IMR-90 (cell line): ENCODE results near the gene PLA2G2F. TPM values are rescaled to one million over a fixed set of nuclear protein-coding genes. Genes with fewer than 3 reads are reported as not detected.

Source experiments
- ATAC-seq: fragments of 200-7000 bp; cut with Tn5 transposase; 2 replicates; pipeline ENCODE4 v1.9.1; 2020; ENCODE audit warnings: low read depth, mild to moderate bottlenecking, moderate library complexity
- BruUV-seq: library from RNA; stranded (reverse); fragments of 400-500 nt; replicated peaks from 2 replicates; lab custom pipeline; 2021; lab: Mats Ljungman, UMichigan
- CTCF ChIA-PET: fragments of 300-600 bp; formaldehyde crosslinking; extraction: SDS; loops from one replicate; lab custom pipeline; 2021; ENCODE audit warnings: antibody characterized with exemption; lab: Yijun Ruan, JAX
- POLR2A ChIA-PET: fragments of 300-600 bp; sonication (Branson Sonifier 250); formaldehyde crosslinking; loops from one replicate; lab custom pipeline; 2022; ENCODE audit warnings: antibody characterized with exemption; ENCODE audit not compliant: unreplicated experiment; lab: Charles Lee
- DNase-seq: peaks from one replicate; pipeline ENCODE4 v3.0.0; 2013
- H2AFZ ChIP-seq: replicated peaks from 2 replicates; pipeline ENCODE3; 2013; ENCODE audit warnings: low read length, mild to moderate bottlenecking; ENCODE audit not compliant: poor library complexity
- H2AK5ac ChIP-seq: 2 replicates; pipeline ENCODE4 v1.6.1; 2013; ENCODE audit warnings: low read depth, low read length, inconsistent platforms
- H2AK9ac ChIP-seq: replicated peaks from 2 replicates; pipeline ENCODE3; 2013; ENCODE audit warnings: mild to moderate bottlenecking, low read depth, low read length, moderate library complexity; ENCODE audit not compliant: poor library complexity
- H2BK120ac ChIP-seq: 2 replicates; pipeline ENCODE4 v1.6.1; 2013; ENCODE audit warnings: low read depth, low read length, inconsistent platforms
- H2BK15ac ChIP-seq: 3 replicates; pipeline ENCODE4 v1.6.1; 2013; ENCODE audit warnings: low read depth, low read length, inconsistent platforms
- H2BK20ac ChIP-seq: 2 replicates; pipeline ENCODE4 v1.6.1; 2013; ENCODE audit warnings: low read depth, mild to moderate bottlenecking, inconsistent platforms, low read length, moderate library complexity
- H2BK5ac ChIP-seq: 2 replicates; pipeline ENCODE4 v1.6.1; 2013; ENCODE audit warnings: mild to moderate bottlenecking, low read depth, low read length, inconsistent platforms; ENCODE audit not compliant: poor library complexity, severe bottlenecking
- H3K14ac ChIP-seq: replicated peaks from 2 replicates; pipeline ENCODE4 v1.6.1; 2013; ENCODE audit warnings: low read depth, low read length, inconsistent platforms
- H3K18ac ChIP-seq: 2 replicates; pipeline ENCODE4 v1.6.1; 2013; ENCODE audit warnings: low read depth, low read length, control low read depth
- H3K23ac ChIP-seq: 2 replicates; pipeline ENCODE4 v1.6.1; 2013; ENCODE audit warnings: low read depth, low read length, inconsistent platforms
- H3K27ac ChIP-seq: 2 replicates; pipeline ENCODE4 v1.5.1; 2013; ENCODE audit warnings: mild to moderate bottlenecking, control low read depth, low read length; ENCODE audit not compliant: insufficient read depth
- H3K27me3 ChIP-seq: 2 replicates; pipeline ENCODE4 v1.6.1; 2013; ENCODE audit warnings: low read length; ENCODE audit not compliant: control insufficient read depth, insufficient read depth
- H3K36me3 ChIP-seq: 2 replicates; pipeline ENCODE4 v1.6.1; 2013; ENCODE audit warnings: low read length, mixed read lengths; ENCODE audit not compliant: control insufficient read depth, insufficient read depth
- H3K4ac ChIP-seq: 2 replicates; pipeline ENCODE4 v1.6.1; 2013; ENCODE audit warnings: low read depth, low read length, inconsistent platforms
- H3K4me1 ChIP-seq: 2 replicates; pipeline ENCODE4 v1.6.1; 2013; ENCODE audit warnings: low read length, mixed read lengths; ENCODE audit not compliant: control insufficient read depth, insufficient read depth
- H3K4me2 ChIP-seq: 2 replicates; pipeline ENCODE4 v1.6.1; 2013; ENCODE audit warnings: low read depth, mild to moderate bottlenecking, control low read depth, low read length, moderate library complexity
- H3K4me3 ChIP-seq: 2 replicates; pipeline ENCODE4 v1.5.1; 2013; ENCODE audit warnings: low read depth, mild to moderate bottlenecking, control low read depth, low read length, moderate library complexity; ENCODE audit not compliant: insufficient read depth
- H3K56ac ChIP-seq: 2 replicates; pipeline ENCODE4 v1.6.1; 2013; ENCODE audit warnings: low read length, inconsistent platforms; ENCODE audit not compliant: insufficient read depth; ENCODE audit errors: extremely low read depth
- H3K79me1 ChIP-seq, 2 experiments: 2 replicates each; pipeline ENCODE4 v1.6.1; 2013; ENCODE audit warnings: low read length in 2 of 2, inconsistent platforms in 1 of 2, low read depth in 1 of 2
- H3K9ac ChIP-seq: 2 replicates; pipeline ENCODE4 v1.6.1; 2013; ENCODE audit warnings: low read depth, low read length, control low read depth
- H3K9me1 ChIP-seq: 2 replicates; pipeline ENCODE4 v1.6.1; 2013; ENCODE audit warnings: low read length, inconsistent platforms; ENCODE audit not compliant: insufficient read depth
- H3K9me3 ChIP-seq: 2 replicates; pipeline ENCODE4 v1.6.1; 2013; ENCODE audit warnings: low read length; ENCODE audit not compliant: control insufficient read depth, insufficient read depth
- H4K20me1 ChIP-seq: 2 replicates; pipeline ENCODE4 v1.6.1; 2013; ENCODE audit warnings: low read length, inconsistent platforms; ENCODE audit not compliant: insufficient read depth
- H4K5ac ChIP-seq: 2 replicates; pipeline ENCODE4 v1.6.1; 2013; ENCODE audit warnings: mild to moderate bottlenecking, low read depth, low read length, control low read depth
- H4K8ac ChIP-seq, 2 experiments: 2 replicates each; pipeline ENCODE4 v1.6.1; 2013; ENCODE audit warnings: low read depth in 2 of 2, low read length in 2 of 2, control low read depth in 1 of 2, inconsistent platforms in 1 of 2
- H4K91ac ChIP-seq: 2 replicates; pipeline ENCODE4 v1.6.1; 2013; ENCODE audit warnings: low read depth, low read length, inconsistent platforms; ENCODE audit not compliant: insufficient read depth
- BHLHE40 ChIP-seq: fragments of 150-350 bp; IDR thresholded peaks from 2 replicates; pipeline ENCODE4 v1.6.1; 2016; ENCODE audit warnings: mild to moderate bottlenecking, low read depth, low read length
- CHD1 ChIP-seq: IDR thresholded peaks from 2 replicates; pipeline ENCODE4 v1.6.1; 2012; ENCODE audit warnings: low read depth, low read length, improper control_type of control experiment
- FOS ChIP-seq: fragments of 150-350 bp; IDR thresholded peaks from 2 replicates; pipeline ENCODE4 v1.6.1; 2016; ENCODE audit warnings: low read depth, low read length
- MAFK ChIP-seq: IDR thresholded peaks from 2 replicates; pipeline ENCODE4 v1.6.1; 2012; ENCODE audit warnings: low read depth, low read length, improper control_type of control experiment
- MAZ ChIP-seq: IDR thresholded peaks from 2 replicates; pipeline ENCODE4 v1.6.1; 2012; ENCODE audit warnings: low read depth, mild to moderate bottlenecking, low read length, improper control_type of control experiment, moderate library complexity, borderline replicate concordance
- MXI1 ChIP-seq: IDR thresholded peaks from 2 replicates; pipeline ENCODE4 v1.6.1; 2012; ENCODE audit warnings: low read depth, mild to moderate bottlenecking, low read length, moderate library complexity, borderline replicate concordance
- POLR2A ChIP-seq: IDR thresholded peaks from 2 replicates; pipeline ENCODE4 v1.6.1; 2012; ENCODE audit warnings: mild to moderate bottlenecking, low read depth, low read length
- RAD21 ChIP-seq: IDR thresholded peaks from 2 replicates; pipeline ENCODE4 v1.6.1; 2012; ENCODE audit warnings: low read length, improper control_type of control experiment
- RCOR1 ChIP-seq: IDR thresholded peaks from 2 replicates; pipeline ENCODE4 v1.6.1; 2012; ENCODE audit warnings: mild to moderate bottlenecking, low read length, improper control_type of control experiment; ENCODE audit not compliant: insufficient replicate concordance
- RFX5 ChIP-seq: IDR thresholded peaks from 2 replicates; pipeline ENCODE4 v1.8.0; 2012; ENCODE audit warnings: low read depth, mild to moderate bottlenecking, low read length, moderate library complexity
- SMC3 ChIP-seq: fragments of 150-350 bp; IDR thresholded peaks from 2 replicates; pipeline ENCODE4 v1.6.1; 2016; ENCODE audit warnings: low read depth, mild to moderate bottlenecking, antibody characterized with exemption, low read length, moderate library complexity
- WGBS, 2 experiments: methylation state at CpG; one replicate each; pipeline versions ENCODE4 v1.1.5 to v1.1.7; 2013; ENCODE audit warnings: missing lambda C conversion rate in 2 of 2; ENCODE audit not compliant: insufficient read length in 1 of 2; ENCODE audit errors: extremely low coverage in 2 of 2; 5-methylcytosine and 5-hydroxymethylcytosine counted together
- dilution Hi-C: fragments of 300-500 bp; cut with HindIII; formaldehyde crosslinking; loops from one replicate; pipeline ENCODE4 v1.14.3; 2018; ENCODE audit warnings: low sequenced_read_pairs; ENCODE audit not compliant: unreplicated experiment
- in situ Hi-C: fragments of 300-500 bp; cut with MboI; formaldehyde crosslinking; loops from 3 replicates; pipeline ENCODE4 v1.14.3; 2019; ENCODE audit warnings: low sequenced_read_pairs, inconsistent platforms, mixed read lengths
- intact Hi-C: fragments of 100-400 bp; cut with micrococcal nuclease; formaldehyde crosslinking; loops from 2 replicates; pipeline ENCODE4 v1.10.0; 2022
- polyA plus RNA-seq, 3 experiments: library from polyadenylated mRNA; depleted of rRNA; stranded (reverse); fragments of >200 nt; gene quantifications; 2 replicates each; pipeline ENCODE4 v1.2.3, GENCODE V29; 2012; ENCODE audit warnings: low replicate concordance in 1 of 3
- total RNA-seq: library from RNA; depleted of rRNA; stranded (reverse); fragments of >200 nt; gene quantifications from 2 replicates; pipeline ENCODE4 v1.2.3, GENCODE V29; 2012
- TF ChIP-seq, protein P1 (sequence below): fragments of 150-350 bp; IDR thresholded peaks from 2 replicates; pipeline ENCODE4 v1.6.1; 2016; ENCODE audit warnings: low read depth, mild to moderate bottlenecking, low read length, moderate library complexity, borderline replicate concordance
- TF ChIP-seq, protein P2 (sequence below): conservative IDR thresholded peaks from 2 replicates; pipeline ENCODE4 v1.5.1; 2012; ENCODE audit warnings: mild to moderate bottlenecking, low read depth, low read length, improper control_type of control experiment
- TF ChIP-seq, protein P3 (sequence below): fragments of 150-350 bp; IDR thresholded peaks from 2 replicates; pipeline ENCODE4 v1.6.1; 2017; ENCODE audit warnings: mild to moderate bottlenecking, antibody characterized with exemption, low read length, low read depth

The PLA2G2F gene
- total and polyA plus RNA-seq, 2 of the 4 experiments (the other 2 are of a cell fraction), result not detected

DNA sequence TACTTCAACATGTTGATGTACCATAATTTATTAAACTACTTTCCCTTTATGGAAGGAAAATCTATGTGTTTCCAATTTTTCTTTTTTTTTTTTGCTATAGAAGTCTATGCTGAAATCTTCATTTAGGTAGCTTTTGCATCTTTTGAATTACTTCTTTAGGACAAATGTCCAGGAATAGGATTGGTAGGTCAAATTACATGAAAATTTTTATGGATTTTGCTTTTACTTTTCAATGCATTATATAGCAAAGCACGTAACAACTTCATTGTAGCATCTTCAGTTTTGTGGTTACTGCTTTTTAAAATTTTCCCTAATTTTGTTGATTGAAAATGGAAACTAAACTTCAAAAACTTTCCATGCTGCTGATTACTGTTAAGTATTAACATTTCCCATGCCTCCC, 59.2 kb downstream of the PLA2G2F start:
- TF ChIP-seq, protein P1, sequence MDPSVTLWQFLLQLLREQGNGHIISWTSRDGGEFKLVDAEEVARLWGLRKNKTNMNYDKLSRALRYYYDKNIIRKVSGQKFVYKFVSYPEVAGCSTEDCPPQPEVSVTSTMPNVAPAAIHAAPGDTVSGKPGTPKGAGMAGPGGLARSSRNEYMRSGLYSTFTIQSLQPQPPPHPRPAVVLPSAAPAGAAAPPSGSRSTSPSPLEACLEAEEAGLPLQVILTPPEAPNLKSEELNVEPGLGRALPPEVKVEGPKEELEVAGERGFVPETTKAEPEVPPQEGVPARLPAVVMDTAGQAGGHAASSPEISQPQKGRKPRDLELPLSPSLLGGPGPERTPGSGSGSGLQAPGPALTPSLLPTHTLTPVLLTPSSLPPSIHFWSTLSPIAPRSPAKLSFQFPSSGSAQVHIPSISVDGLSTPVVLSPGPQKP, result no peak
- TF ChIP-seq RCOR1, result no peak
- TF ChIP-seq BHLHE40, result no peak
- no peak for TF ChIP-seq MAFK
- no peak for TF ChIP-seq RFX5
- TF ChIP-seq, protein P2, sequence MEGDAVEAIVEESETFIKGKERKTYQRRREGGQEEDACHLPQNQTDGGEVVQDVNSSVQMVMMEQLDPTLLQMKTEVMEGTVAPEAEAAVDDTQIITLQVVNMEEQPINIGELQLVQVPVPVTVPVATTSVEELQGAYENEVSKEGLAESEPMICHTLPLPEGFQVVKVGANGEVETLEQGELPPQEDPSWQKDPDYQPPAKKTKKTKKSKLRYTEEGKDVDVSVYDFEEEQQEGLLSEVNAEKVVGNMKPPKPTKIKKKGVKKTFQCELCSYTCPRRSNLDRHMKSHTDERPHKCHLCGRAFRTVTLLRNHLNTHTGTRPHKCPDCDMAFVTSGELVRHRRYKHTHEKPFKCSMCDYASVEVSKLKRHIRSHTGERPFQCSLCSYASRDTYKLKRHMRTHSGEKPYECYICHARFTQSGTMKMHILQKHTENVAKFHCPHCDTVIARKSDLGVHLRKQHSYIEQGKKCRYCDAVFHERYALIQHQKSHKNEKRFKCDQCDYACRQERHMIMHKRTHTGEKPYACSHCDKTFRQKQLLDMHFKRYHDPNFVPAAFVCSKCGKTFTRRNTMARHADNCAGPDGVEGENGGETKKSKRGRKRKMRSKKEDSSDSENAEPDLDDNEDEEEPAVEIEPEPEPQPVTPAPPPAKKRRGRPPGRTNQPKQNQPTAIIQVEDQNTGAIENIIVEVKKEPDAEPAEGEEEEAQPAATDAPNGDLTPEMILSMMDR, result no peak
- no peak for TF ChIP-seq MAZ
- no peak for TF ChIP-seq POLR2A
- TF ChIP-seq, protein P3, sequence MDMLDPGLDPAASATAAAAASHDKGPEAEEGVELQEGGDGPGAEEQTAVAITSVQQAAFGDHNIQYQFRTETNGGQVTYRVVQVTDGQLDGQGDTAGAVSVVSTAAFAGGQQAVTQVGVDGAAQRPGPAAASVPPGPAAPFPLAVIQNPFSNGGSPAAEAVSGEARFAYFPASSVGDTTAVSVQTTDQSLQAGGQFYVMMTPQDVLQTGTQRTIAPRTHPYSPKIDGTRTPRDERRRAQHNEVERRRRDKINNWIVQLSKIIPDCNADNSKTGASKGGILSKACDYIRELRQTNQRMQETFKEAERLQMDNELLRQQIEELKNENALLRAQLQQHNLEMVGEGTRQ, result no peak
- no peak for TF ChIP-seq RAD21
- no peak for TF ChIP-seq MXI1
- TF ChIP-seq SMC3, result no peak
- TF ChIP-seq FOS, result no peak
- no peak for TF ChIP-seq CHD1
- Histone ChIP-seq H2AFZ (no peak overlapping the region), H3K14ac (no peak overlapping the region), H2AK9ac (no peak overlapping the region), H3K9me3 (no peaks in the 10 kb centered on the region), H4K91ac (no peak overlapping the region), H3K79me1 (no peaks in the 10 kb centered on the region), H3K9ac (no peak overlapping the region), H3K4ac (no peak overlapping the region), H3K27me3 (peaks cover 46% of the 10 kb centered on the region), H3K9me1 (peaks cover 3% of the 10 kb centered on the region; the same call in 1 of the 2 replicates), H3K36me3 (no peaks in the 10 kb centered on the region), H3K27ac (no peak overlapping the region), H4K5ac (no peak overlapping the region), H3K4me1 (no peaks in the 10 kb centered on the region), H2BK5ac (no peak overlapping the region), H3K4me2 (no peak overlapping the region), H3K56ac (no peak overlapping the region), H4K20me1 (no peaks in the 10 kb centered on the region), H3K18ac (no peak overlapping the region), H3K23ac (no peak overlapping the region), H2AK5ac (no peak overlapping the region), H4K8ac (no peak overlapping the region), H2BK20ac (no peak overlapping the region), H2BK15ac (no peak overlapping the region), H2BK120ac (no peak overlapping the region), H3K4me3 (no peak overlapping the region)
- DNase-seq, result no peak
- ATAC-seq, result no peak
- CTCF ChIA-PET, result no interaction called here
- in situ Hi-C loops, result no loop called here
- dilution Hi-C loops, result no loop called here
- intact Hi-C loops, result no loop called here
- BruUV-seq, result no TSS peak
- WGBS, 2 experiments, result no CpG with 5 or more reads among the region's 1 CpG
- POLR2A ChIA-PET, result interaction anchor here (0.6 kb wide), 1 partner anchor 165 kb away, joined by 6 read pairs; no protein-coding TSS in a partner anchor
